ENCODE results near the gene MCIDAS.

MCIDAS gene

GRCh38 chr5:55226934-55227663 is at the start of gene MCIDAS:
TSS of gene MCIDAS (minus strand) at chr5:55227315. CDS start at chr5:55227138, 177 bp downstream.
- Histone ChIP-seq H3K27ac (ENCODE audit: low read depth in 2 of 2, low read length in 2 of 2) (no peak within 1 kb of the TSS), H3K4me3 (ENCODE audit: low read length in 2 of 2) (peak within 1 kb of the TSS; percentile 27 to 44), H3K9me3 (ENCODE audit: control insufficient read depth in 2 of 2, low read length in 2 of 2) (no peaks in the 10 kb centered on the region), H3K27me3 (ENCODE audit: control insufficient read depth in 2 of 2, insufficient read depth in 2 of 2, low read length in 2 of 2) (peaks cover 86 to 87% of the 10 kb centered on the region in 2 donors), H3K4me1 (ENCODE audit: control insufficient read depth in 2 of 2, insufficient read depth in 2 of 2, low read length in 2 of 2) (peaks cover 16 to 26% of the 10 kb centered on the region in 2 donors), H3K36me3 (ENCODE audit: control insufficient read depth in 2 of 2, insufficient read depth in 2 of 2, low read length in 2 of 2) (no peaks in the 10 kb centered on the region), H3K9ac (ENCODE audit: low read depth in 1 of 2, low read length in 2 of 2) (no peak within 1 kb of the TSS)

- H3K27ac ChIP-seq (ENCODE audit: low read depth in 2 of 2, low read length in 2 of 2), result no peak overlapping the region
- H3K36me3 ChIP-seq (ENCODE audit: control insufficient read depth in 2 of 2, insufficient read depth in 2 of 2, low read length in 2 of 2), result peaks cover 51 to 58% of the 10 kb centered on the region in 2 donors
- no peak overlapping the region for H3K9ac ChIP-seq (ENCODE audit: low read depth in 1 of 2, low read length in 2 of 2)
- H3K9me3 ChIP-seq (ENCODE audit: control insufficient read depth in 2 of 2, low read length in 2 of 2), result no peaks in the 10 kb centered on the region
- no peaks in the 10 kb centered on the region for H3K4me1 ChIP-seq (ENCODE audit: control insufficient read depth in 2 of 2, insufficient read depth in 2 of 2, low read length in 2 of 2)
- no peaks in the 10 kb centered on the region for H3K27me3 ChIP-seq (ENCODE audit: control insufficient read depth in 2 of 2, insufficient read depth in 2 of 2, low read length in 2 of 2)
- no peak overlapping the region for H3K4me3 ChIP-seq (ENCODE audit: low read length in 2 of 2)
Measured at GRCh38 chr5:55276771-55277170, 49.7 kb upstream of the MCIDAS start.

GRCh38 chr5:55258339-55258738 is 31.2 kb upstream of the MCIDAS start:
- H3K27ac ChIP-seq (ENCODE audit: low read depth in 2 of 2, low read length in 2 of 2), result no peak overlapping the region
- H3K27me3 ChIP-seq (ENCODE audit: control insufficient read depth in 2 of 2, insufficient read depth in 2 of 2, low read length in 2 of 2), result no peaks in the 10 kb centered on the region
- H3K9me3 ChIP-seq (ENCODE audit: control insufficient read depth in 2 of 2, low read length in 2 of 2), result no peaks in the 10 kb centered on the region
- peaks cover 43 to 48% of the 10 kb centered on the region in 2 donors for H3K36me3 ChIP-seq (ENCODE audit: control insufficient read depth in 2 of 2, insufficient read depth in 2 of 2, low read length in 2 of 2)
- H3K9ac ChIP-seq (ENCODE audit: low read depth in 1 of 2, low read length in 2 of 2), result no peak overlapping the region
- no peaks in the 10 kb centered on the region for H3K4me1 ChIP-seq (ENCODE audit: control insufficient read depth in 2 of 2, insufficient read depth in 2 of 2, low read length in 2 of 2)
- H3K4me3 ChIP-seq (ENCODE audit: low read length in 2 of 2), result no peak overlapping the region

GRCh38 chr5:55254802-55255201 is 27.7 kb upstream of the MCIDAS start:
- Histone ChIP-seq H3K9ac (ENCODE audit: low read depth in 1 of 2, low read length in 2 of 2) (no peak overlapping the region), H3K4me1 (ENCODE audit: control insufficient read depth in 2 of 2, insufficient read depth in 2 of 2, low read length in 2 of 2) (no peaks in the 10 kb centered on the region), H3K27me3 (ENCODE audit: control insufficient read depth in 2 of 2, insufficient read depth in 2 of 2, low read length in 2 of 2) (no peaks in the 10 kb centered on the region), H3K27ac (ENCODE audit: low read depth in 2 of 2, low read length in 2 of 2) (no peak overlapping the region), H3K36me3 (ENCODE audit: control insufficient read depth in 2 of 2, insufficient read depth in 2 of 2, low read length in 2 of 2) (peaks cover 28 to 36% of the 10 kb centered on the region in 2 donors), H3K4me3 (ENCODE audit: low read length in 2 of 2) (no peak overlapping the region), H3K9me3 (ENCODE audit: control insufficient read depth in 2 of 2, low read length in 2 of 2) (no peaks in the 10 kb centered on the region)

GRCh38 chr5:55250064-55250463 is 22.9 kb upstream of the MCIDAS start:
- no peak overlapping the region for H3K4me3 ChIP-seq (ENCODE audit: low read length in 2 of 2)
- no peaks in the 10 kb centered on the region for H3K9me3 ChIP-seq (ENCODE audit: control insufficient read depth in 2 of 2, low read length in 2 of 2)
- no peaks in the 10 kb centered on the region for H3K27me3 ChIP-seq (ENCODE audit: control insufficient read depth in 2 of 2, insufficient read depth in 2 of 2, low read length in 2 of 2)
- no peak overlapping the region for H3K9ac ChIP-seq (ENCODE audit: low read depth in 1 of 2, low read length in 2 of 2)
- H3K36me3 ChIP-seq (ENCODE audit: control insufficient read depth in 2 of 2, insufficient read depth in 2 of 2, low read length in 2 of 2), result peaks cover 8% of the 10 kb centered on the region in 2 donors
- H3K27ac ChIP-seq (ENCODE audit: low read depth in 2 of 2, low read length in 2 of 2), result no peak overlapping the region
- H3K4me1 ChIP-seq (ENCODE audit: control insufficient read depth in 2 of 2, insufficient read depth in 2 of 2, low read length in 2 of 2), result no peaks in the 10 kb centered on the region

- Histone ChIP-seq H3K36me3 (ENCODE audit: control insufficient read depth in 2 of 2, insufficient read depth in 2 of 2, low read length in 2 of 2) (no peaks in the 10 kb centered on the region), H3K4me3 (ENCODE audit: low read length in 2 of 2) (no peak overlapping the region), H3K9ac (ENCODE audit: low read depth in 1 of 2, low read length in 2 of 2) (no peak overlapping the region), H3K27ac (ENCODE audit: low read depth in 2 of 2, low read length in 2 of 2) (no peak overlapping the region), H3K9me3 (ENCODE audit: control insufficient read depth in 2 of 2, low read length in 2 of 2) (no peaks in the 10 kb centered on the region), H3K4me1 (ENCODE audit: control insufficient read depth in 2 of 2, insufficient read depth in 2 of 2, low read length in 2 of 2) (no peaks in the 10 kb centered on the region), H3K27me3 (ENCODE audit: control insufficient read depth in 2 of 2, insufficient read depth in 2 of 2, low read length in 2 of 2) (peaks cover 4 to 5% of the 10 kb centered on the region in 2 donors)
Measured at GRCh38 chr5:55241746-55242145, 14.6 kb upstream of the MCIDAS start.

GRCh38 chr5:55236800-55237199 is 9.7 kb upstream of the MCIDAS start:
- H3K9ac ChIP-seq (ENCODE audit: low read depth in 1 of 2, low read length in 2 of 2), result no peak overlapping the region
- peaks cover 17 to 26% of the 10 kb centered on the region in 2 donors for H3K27me3 ChIP-seq (ENCODE audit: control insufficient read depth in 2 of 2, insufficient read depth in 2 of 2, low read length in 2 of 2)

GRCh38 chr5:55234121-55234700 is 7.1 kb upstream of the MCIDAS start:
- peak overlapping the region; percentile 66 to 78 for H3K4me3 ChIP-seq (ENCODE audit: low read length in 2 of 2)
- no peak overlapping the region for H3K9ac ChIP-seq (ENCODE audit: low read depth in 1 of 2, low read length in 2 of 2)
- H3K27ac ChIP-seq (ENCODE audit: low read depth in 2 of 2, low read length in 2 of 2), result no peak overlapping the region
- no peaks in the 10 kb centered on the region for H3K9me3 ChIP-seq (ENCODE audit: control insufficient read depth in 2 of 2, low read length in 2 of 2)
- H3K27me3 ChIP-seq (ENCODE audit: control insufficient read depth in 2 of 2, insufficient read depth in 2 of 2, low read length in 2 of 2), result peaks cover 35 to 47% of the 10 kb centered on the region in 2 donors
- H3K4me1 ChIP-seq (ENCODE audit: control insufficient read depth in 2 of 2, insufficient read depth in 2 of 2, low read length in 2 of 2), result peaks cover 30 to 39% of the 10 kb centered on the region in 2 donors
- H3K36me3 ChIP-seq (ENCODE audit: control insufficient read depth in 2 of 2, insufficient read depth in 2 of 2, low read length in 2 of 2), result no peaks in the 10 kb centered on the region

More at GRCh38 chr5:55236800-55237199, 9.7 kb upstream of the MCIDAS start:
- peaks cover 21 to 28% of the 10 kb centered on the region in 2 donors for H3K4me1 ChIP-seq (ENCODE audit: control insufficient read depth in 2 of 2, insufficient read depth in 2 of 2, low read length in 2 of 2)
- H3K4me3 ChIP-seq (ENCODE audit: low read length in 2 of 2), result no peak overlapping the region
- no peak overlapping the region for H3K27ac ChIP-seq (ENCODE audit: low read depth in 2 of 2, low read length in 2 of 2)
- no peaks in the 10 kb centered on the region for H3K9me3 ChIP-seq (ENCODE audit: control insufficient read depth in 2 of 2, low read length in 2 of 2)
- no peaks in the 10 kb centered on the region for H3K36me3 ChIP-seq (ENCODE audit: control insufficient read depth in 2 of 2, insufficient read depth in 2 of 2, low read length in 2 of 2)

- Histone ChIP-seq H3K4me3 (ENCODE audit: low read length in 2 of 2) (peak within 1 kb of the TSS; percentile 66 to 78), H3K27ac (ENCODE audit: low read depth in 2 of 2, low read length in 2 of 2) (no peak within 1 kb of the TSS), H3K27me3 (ENCODE audit: control insufficient read depth in 2 of 2, insufficient read depth in 2 of 2, low read length in 2 of 2) (peaks cover 43 to 57% of the 10 kb centered on the region in 2 donors), H3K4me1 (ENCODE audit: control insufficient read depth in 2 of 2, insufficient read depth in 2 of 2, low read length in 2 of 2) (peaks cover 30 to 39% of the 10 kb centered on the region in 2 donors), H3K9me3 (ENCODE audit: control insufficient read depth in 2 of 2, low read length in 2 of 2) (no peaks in the 10 kb centered on the region), H3K9ac (ENCODE audit: low read depth in 1 of 2, low read length in 2 of 2) (peak within 1 kb of the TSS in 1 of 2 donors; percentile 46), H3K36me3 (ENCODE audit: control insufficient read depth in 2 of 2, insufficient read depth in 2 of 2, low read length in 2 of 2) (no peaks in the 10 kb centered on the region)
Measured at GRCh38 chr5:55232985-55233928, 6.1 kb upstream of the MCIDAS start, which contains the start of gene CCNO. TSS of gene CCNO (minus strand) at chr5:55233608. CDS start at chr5:55233523, 85 bp downstream.

All from mucosa of rectum (tissue), 2 donors.